ENCODE results near the gene ATG7. TPM values are rescaled to one million over a fixed set of nuclear protein-coding genes. Genes with fewer than 3 reads are reported as not detected.
A peak's percentile ranks its signal among the peaks of the same experiment; 100 is the strongest.

The ATG7 gene
- total RNA-seq, 1 donor from 2014 or later = 51.7 TPM

GRCh38 chr3:11230125-11230524, 42.1 kb upstream of the ATG7 start:
- Mint-ChIP-seq H3K4me3 (no peak overlapping the region), H3K27ac (no peak overlapping the region), H3K9me3 (no peaks in the 10 kb centered on the region), H3K27me3 (peaks cover 14% of the 10 kb centered on the region), H3K4me1 (peaks cover 20% of the 10 kb centered on the region), H3K36me3 (ENCODE audit: low read depth) (no peaks in the 10 kb centered on the region)
- ATAC-seq (ENCODE audit: low read depth) (no peak), DNase-seq (no peak)
- ChIA-PET CTCF (no interaction called here), POLR2A (no interaction called here)
- intact Hi-C loops (cut with micrococcal nuclease) = no loop called here
- no peak for TF ChIP-seq CTCF (IDR thresholded peaks at IDR 0.05)

GRCh38 chr3:11230832-11231231, 41.4 kb upstream of the ATG7 start:
- intact Hi-C loops (cut with micrococcal nuclease) = no loop called here
- ATAC-seq (ENCODE audit: low read depth) (no peak), DNase-seq (no peak)
- no peak for TF ChIP-seq CTCF (IDR thresholded peaks at IDR 0.05)
- ChIA-PET POLR2A (no interaction called here), CTCF (no interaction called here)
- Mint-ChIP-seq H3K36me3 (ENCODE audit: low read depth) (no peaks in the 10 kb centered on the region), H3K4me1 (peaks cover 15% of the 10 kb centered on the region), H3K9me3 (no peaks in the 10 kb centered on the region), H3K4me3 (no peak overlapping the region), H3K27ac (no peak overlapping the region), H3K27me3 (peaks cover 14% of the 10 kb centered on the region)

GRCh38 chr3:11235385-11235784, 36.8 kb upstream of the ATG7 start:
- DNase-seq (no peak), ATAC-seq (ENCODE audit: low read depth) (no peak)
- Mint-ChIP-seq H3K9me3 (peaks cover 7% of the 10 kb centered on the region), H3K4me3 (no peak overlapping the region), H3K4me1 (no peaks in the 10 kb centered on the region), H3K36me3 (ENCODE audit: low read depth) (no peaks in the 10 kb centered on the region), H3K27ac (no peak overlapping the region), H3K27me3 (peaks cover 21% of the 10 kb centered on the region)
- ChIA-PET CTCF (interaction anchor here (1.7 to 6.8 kb wide), 5 partner anchors 8 to 114 kb away, joined by 3 to 125 read pairs (median 5); no protein-coding TSS in a partner anchor), POLR2A (interaction anchor here (0.9 kb wide), 1 partner anchor 100 kb away, joined by 3 read pairs; no protein-coding TSS in a partner anchor)
- intact Hi-C loops (cut with micrococcal nuclease) = no loop called here
- no peak for TF ChIP-seq CTCF (IDR thresholded peaks at IDR 0.05)

- H3K4me3 Mint-ChIP-seq = no peak overlapping the region
- H3K27ac Mint-ChIP-seq = no peak overlapping the region
- CTCF ChIA-PET = interaction anchor here (0.8 to 6.8 kb wide), 15 partner anchors 9 to 414 kb away, joined by 3 to 125 read pairs (median 4); partner anchors contain the start of gene ATG7
- POLR2A ChIA-PET = interaction anchor here (0.9 to 2.0 kb wide), 2 partner anchors 35 to 98 kb away, joined by 4 read pairs; partner anchors contain the start of gene ATG7
- peak; percentile 78 for TF ChIP-seq CTCF (IDR thresholded peaks at IDR 0.05)
- peaks cover 7% of the 10 kb centered on the region for H3K9me3 Mint-ChIP-seq
- ATAC-seq (ENCODE audit: low read depth) (peak; percentile 76), DNase-seq (peak; percentile 62)
- intact Hi-C loops (cut with micrococcal nuclease) = loop anchor here (1.0 kb wide), 3 partner anchors 52 to 415 kb away; no protein-coding TSS in a partner anchor
- no peaks in the 10 kb centered on the region for H3K36me3 Mint-ChIP-seq (ENCODE audit: low read depth)
- no peaks in the 10 kb centered on the region for H3K4me1 Mint-ChIP-seq
- peaks cover 21% of the 10 kb centered on the region for H3K27me3 Mint-ChIP-seq
These were observed 35.4 kb upstream of the ATG7 start for GRCh38 chr3:11236588-11237461.

- DNase-seq = no peak
- H3K4me3 Mint-ChIP-seq = no peak overlapping the region
- ChIA-PET POLR2A (interaction anchor here (0.6 kb wide), 1 partner anchor 88 kb away, joined by 3 read pairs; no protein-coding TSS in a partner anchor), CTCF (interaction anchor here (1.0 to 6.8 kb wide), 4 partner anchors 10 to 413 kb away, joined by 3 to 125 read pairs (median 4); no protein-coding TSS in a partner anchor)
- H3K27me3 Mint-ChIP-seq = peaks cover 16% of the 10 kb centered on the region
- no peaks in the 10 kb centered on the region for H3K4me1 Mint-ChIP-seq
- no peak for ATAC-seq (ENCODE audit: low read depth)
- peaks cover 7% of the 10 kb centered on the region for H3K9me3 Mint-ChIP-seq
- H3K27ac Mint-ChIP-seq = no peak overlapping the region
- no peaks in the 10 kb centered on the region for H3K36me3 Mint-ChIP-seq (ENCODE audit: low read depth)
- no peak for TF ChIP-seq CTCF (IDR thresholded peaks at IDR 0.05)
- intact Hi-C loops (cut with micrococcal nuclease) = no loop called here
These were observed 34.1 kb upstream of the ATG7 start for GRCh38 chr3:11238060-11238459.

Data from activated B cell treated with CpG ODN at 0.5 μM for 24 hours (primary cell).